Measurements from ENCODE around the gene UBXN10.

Gene UBXN10

DNA sequence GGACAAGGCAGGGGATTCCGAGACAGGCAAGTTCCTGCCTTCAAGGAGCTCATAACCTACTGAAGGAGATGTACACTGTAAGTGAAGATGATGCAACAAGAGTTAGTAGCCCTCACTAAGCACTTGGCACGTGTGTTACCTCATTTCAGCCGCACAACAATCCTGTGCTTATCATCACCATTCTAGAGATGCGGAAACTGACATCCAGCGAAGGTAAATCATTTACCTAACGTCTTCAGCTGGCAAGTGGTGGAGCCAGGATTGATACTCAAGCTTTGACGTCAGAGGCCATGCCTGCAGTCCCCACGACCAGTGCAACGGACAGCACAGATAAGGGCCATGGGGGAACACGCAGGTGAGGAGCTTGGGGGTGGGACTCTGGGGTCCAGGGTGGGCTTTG, 2.9 kb upstream of the UBXN10 start:
- DNase-seq (ENCODE audit: low spot score), result no peak

DNA sequence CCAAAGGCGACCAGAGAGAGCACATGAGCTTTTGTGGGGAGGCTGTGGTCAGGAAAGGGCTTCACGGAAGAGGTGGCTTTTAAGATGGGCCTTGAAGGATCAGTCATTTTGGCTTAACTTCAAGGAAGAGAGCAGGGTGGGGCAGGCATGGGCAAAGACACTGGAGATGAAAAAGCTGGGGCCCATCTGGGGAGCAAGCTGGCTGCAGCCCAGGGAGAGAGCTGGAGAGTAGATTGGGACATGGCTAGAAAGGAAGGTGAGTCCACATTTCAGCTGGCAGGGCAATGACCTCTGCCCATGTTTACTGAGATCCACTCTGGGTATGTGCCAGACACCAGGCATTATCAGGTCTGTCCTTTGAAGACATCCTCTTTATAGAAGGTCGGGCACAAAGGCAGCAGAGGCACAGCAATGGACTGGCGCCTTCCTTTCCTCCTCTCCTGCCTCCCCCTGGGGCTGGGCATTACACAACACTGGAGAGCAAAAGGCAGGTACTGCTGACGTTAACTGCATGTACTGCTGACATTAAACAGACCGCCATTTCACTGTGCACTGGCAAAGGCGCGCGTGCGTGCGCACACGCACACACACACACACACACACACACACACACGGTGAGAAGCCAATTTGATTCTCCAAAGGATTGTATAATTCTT, 2.2 kb upstream of the UBXN10 start:
- peak; percentile 47 for DNase-seq (ENCODE audit: low spot score)

DNA sequence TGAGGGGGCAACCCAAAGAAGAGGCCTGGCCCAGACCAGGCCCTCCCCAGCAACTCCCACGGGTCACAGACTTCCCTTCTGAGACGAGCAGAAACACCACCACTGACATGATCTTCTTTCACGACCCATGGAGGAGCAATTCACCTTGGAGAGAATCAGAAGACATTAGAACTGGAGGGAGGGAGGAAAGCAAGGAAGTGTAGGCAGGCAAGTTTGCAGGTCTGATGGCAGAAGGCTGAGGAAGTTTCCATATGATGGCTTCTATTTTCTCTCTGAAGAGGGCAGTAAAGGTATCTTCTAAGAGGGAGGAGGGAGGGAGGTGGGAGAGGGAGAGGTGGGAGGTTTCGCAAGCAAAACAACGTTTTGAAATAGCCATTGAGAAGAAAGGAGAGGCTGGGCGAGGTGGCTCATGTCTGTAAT, 1.4 kb upstream of the UBXN10 start:
- peak; percentile 50 for DNase-seq (ENCODE audit: low spot score)

DNA sequence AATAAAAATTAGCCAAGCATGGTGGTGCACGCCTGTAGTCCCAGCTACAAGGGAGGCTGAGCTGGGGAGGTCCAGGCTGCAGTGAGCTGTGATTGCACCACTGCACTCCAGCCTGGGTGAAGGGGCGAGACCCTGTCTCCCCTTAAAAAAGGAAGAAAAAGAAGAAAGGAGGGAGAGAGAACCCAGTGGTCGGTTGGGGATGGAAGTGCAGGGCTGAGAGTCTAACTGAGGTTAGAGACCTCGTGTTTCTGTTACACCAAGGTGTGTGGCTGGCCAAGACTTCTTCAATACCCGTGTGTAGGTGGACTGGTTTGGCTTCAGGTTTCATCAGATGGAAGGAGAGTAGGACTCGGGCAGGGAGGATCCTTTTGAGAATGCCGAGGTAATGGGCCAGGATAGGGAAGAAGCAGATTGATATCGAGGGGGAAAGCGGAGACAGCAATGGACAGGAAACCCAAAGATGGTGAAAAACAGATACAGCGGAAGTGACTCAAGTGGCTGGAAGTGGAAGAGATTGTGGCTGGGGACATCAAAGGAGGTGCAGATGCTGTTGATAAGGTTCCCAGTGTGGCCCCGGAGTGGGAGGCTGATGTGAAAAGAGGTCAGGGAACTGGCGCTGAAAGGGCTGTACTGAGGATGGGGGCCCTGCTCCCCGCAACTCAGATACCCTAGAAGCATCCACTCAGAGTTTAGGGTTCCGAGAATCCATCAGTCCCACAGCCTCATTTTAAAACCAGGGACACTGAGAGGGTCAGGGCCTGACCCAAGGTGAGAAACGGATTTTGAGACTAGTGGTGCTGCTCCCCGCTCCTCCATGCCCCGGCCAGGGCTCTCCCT, 681 bp upstream of the UBXN10 start:
- DNase-seq (ENCODE audit: low spot score), result no peak

DNA sequence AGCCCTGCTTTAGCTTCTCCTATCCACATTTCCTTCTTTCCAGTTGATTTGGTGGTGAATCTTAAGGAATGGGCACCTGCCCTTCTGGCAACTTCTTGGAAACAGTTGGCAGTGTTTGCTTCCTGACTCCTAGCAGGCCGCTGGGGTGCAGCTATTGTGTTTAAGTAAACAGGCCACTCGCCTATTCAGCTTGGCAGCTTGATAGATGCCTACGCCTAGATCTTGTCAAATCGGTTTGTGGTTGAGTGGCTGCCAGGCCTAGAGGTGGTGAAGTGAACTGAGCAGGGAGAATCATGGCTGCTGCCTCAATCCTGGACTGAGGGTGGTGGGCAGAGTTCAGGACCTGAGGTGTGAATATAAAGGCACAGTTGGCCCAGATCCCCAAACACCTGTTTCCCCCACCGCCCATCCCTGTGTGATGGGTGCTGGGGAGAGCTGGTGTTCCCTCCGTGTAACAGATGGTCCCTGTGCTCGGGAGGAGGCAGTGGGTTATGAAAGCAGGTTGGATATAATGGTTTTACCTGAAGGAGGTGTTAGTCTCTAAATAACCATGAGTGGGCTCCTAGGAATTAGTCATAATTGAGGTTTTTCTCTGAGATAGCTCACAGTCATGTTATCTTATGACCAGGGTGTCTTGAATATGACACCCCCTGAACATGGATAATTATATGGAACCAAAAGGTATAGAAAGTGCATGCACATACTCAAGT, 1.4 kb downstream of the UBXN10 start:
- peak; percentile 77 for DNase-seq (ENCODE audit: low spot score)

DNA sequence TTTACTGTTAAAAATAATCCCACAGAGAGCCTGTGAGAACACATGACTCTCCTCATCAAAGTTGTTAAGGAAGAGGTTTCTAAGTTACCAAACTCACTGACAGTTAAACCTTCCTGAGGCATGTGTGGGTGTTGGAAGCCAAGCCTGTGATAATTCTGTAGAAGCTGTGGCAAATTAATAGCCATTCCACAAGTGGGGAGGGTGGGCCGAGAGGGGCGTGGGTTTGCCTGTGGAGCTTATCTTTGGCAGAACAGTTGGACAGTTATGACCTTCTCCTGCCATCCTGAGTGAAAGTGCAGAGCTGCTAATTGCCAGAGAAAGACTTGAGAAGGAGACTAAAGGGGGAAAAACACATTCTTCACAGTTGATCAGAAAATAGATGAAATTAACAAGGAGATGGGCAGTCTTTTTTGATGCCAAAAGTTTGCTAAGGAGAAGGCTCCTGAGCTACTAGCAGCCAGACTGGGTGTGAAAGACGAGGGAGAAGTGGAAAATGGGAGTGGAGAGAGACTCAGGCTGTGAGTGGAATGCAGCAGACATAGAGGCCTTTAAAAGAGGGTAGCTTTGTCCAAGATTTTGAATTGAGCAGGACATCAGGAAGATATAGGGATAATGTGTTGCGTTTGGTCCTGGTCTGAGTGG, 2.0 kb downstream of the UBXN10 start:
- no peak for DNase-seq (ENCODE audit: low spot score)

DNA sequence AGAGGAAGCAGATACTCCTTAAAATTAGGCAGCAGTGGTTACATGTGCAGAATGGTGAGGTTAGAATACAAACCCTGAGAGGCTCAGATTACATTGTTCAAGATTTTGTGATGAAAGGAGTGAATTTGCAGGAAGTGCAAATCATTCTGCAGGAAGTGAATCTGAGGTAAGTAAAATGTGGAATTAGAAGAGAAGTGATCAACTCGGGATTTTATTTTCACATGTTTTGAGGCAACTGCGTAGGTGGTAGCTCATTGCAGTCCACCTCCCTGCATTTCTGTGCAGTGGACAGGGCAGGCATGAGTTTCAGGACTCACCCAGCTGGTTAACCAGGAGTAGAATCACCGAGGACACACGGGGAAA, 2.5 kb downstream of the UBXN10 start:
- no peak for DNase-seq (ENCODE audit: low spot score)

DNA sequence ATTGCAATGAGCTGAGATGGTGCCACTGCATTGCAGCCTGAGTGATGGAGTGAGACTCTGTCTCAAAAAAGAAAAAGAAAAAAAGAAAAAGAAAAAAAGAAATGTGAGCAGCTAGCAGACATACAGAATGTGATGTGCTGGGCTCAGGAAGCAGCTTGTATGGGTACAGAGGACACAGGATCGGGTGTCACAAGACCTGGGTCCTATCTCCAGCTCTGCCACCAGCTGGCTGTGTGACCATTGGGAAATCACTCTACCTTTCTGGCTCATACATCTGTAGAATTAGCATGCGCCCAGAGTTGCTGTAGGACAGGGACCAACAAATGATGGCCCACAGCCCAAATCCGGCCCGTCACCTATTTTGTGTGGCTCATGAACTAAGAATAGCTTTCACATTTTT, 3.8 kb downstream of the UBXN10 start:
- DNase-seq (ENCODE audit: low spot score), result no peak

DNA sequence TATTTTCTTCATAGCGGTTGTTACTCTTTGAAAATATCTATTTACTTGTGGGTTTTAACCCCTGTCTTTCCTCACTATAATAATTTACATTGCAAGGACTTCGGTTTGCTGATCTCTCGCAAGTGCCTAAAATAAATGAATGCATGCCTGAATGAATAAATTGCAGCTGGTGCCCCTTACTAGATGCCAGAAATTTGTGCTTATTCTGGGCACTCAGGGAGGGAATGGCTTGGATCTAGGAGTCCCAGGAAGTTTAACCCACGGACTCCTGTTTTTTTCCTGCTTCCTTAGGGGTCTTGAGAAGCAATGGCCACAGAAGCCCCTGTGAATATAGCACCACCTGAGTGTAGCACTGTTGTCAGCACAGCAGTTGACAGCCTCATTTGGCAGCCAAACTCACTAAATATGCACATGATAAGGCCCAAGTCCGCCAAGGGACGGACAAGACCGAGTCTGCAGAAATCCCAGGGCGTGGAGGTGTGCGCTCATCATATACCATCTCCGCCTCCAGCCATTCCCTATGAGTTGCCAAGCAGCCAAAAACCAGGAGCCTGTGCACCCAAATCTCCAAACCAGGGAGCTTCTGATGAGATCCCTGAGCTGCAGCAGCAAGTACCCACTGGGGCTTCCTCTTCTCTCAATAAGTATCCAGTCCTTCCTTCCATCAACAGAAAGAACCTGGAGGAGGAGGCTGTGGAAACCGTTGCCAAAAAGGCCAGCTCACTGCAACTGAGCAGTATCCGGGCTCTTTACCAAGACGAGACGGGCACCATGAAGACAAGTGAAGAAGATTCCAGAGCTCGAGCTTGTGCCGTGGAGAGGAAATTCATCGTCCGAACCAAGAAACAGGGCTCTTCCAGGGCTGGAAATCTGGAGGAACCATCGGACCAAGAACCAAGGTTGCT, 4.6 kb downstream of the UBXN10 start:
- no peak for DNase-seq (ENCODE audit: low spot score)

DNA sequence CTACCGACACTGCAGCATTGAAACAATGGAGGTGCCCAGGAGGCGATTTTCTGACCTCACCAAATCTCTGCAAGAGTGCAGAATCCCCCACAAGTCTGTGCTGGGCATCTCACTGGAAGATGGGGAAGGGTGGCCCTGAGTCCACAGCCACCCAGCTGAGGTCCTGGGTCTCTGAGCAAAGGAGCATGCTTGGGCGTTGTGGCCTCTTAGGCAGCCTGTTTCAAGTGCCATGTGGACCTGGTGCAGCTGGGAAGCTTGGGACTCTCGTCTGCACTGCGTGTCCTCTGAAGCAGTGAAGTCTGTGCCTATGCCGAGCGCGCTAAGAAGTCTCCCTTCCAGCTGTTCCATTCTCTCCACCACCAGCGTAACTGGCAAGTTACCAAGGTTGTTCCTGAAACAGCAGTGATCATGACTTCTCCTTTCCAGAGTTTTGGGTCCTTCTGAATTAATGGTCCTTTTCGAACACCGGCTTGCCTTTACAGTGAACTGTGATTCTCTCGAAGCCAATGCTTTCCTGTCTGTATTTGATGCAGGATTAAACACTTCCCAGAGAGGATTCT, 5.5 kb downstream of the UBXN10 start:
- no peak for DNase-seq (ENCODE audit: low spot score)

DNA sequence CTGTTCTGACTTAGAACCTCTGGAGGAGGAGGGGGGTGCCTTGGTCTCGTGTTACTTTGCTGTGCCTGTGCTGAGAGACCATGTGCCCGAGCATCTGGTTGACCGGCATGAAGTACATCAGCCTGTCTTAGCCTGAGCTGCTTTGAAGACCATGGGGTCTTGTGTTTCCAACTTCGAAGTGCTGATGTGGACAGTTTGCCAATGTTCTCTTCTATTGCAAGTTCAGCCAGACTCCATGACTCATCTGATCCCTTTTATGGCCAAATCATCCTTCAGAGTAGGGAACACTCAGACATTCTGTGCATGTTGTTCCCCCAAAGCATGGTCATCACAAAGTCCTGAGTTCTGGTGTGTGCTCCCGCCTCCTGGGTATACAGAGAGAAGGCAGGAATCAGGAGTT, 6.5 kb downstream of the UBXN10 start:
- DNase-seq (ENCODE audit: low spot score), result no peak

DNA sequence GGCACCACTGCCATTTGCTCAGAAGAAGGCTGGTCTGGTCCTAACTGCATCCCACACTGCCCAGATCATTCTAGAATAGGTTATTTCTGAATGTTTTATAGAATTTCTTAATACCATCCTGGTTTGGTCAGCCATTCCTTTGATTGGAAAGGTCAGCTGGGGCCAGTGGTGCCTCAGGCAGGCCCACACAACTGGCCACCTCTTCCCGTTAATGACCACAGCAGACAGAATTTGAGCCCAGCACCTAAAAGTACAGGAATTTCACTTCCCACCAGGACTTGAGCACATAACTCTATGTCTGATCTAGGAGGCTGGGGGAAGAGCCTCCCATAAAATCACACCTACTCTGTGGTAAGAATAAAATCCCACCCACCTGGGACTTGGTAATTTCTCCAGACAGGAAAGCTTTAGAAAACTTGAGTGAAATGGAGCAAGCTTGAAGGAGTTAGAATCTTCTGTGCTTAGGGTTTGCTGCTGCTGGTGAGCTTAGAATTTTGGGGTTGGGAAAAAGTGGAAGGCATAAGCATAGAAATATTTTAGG, 7.0 kb downstream of the UBXN10 start:
- peak; percentile 67 for DNase-seq (ENCODE audit: low spot score)

DNA sequence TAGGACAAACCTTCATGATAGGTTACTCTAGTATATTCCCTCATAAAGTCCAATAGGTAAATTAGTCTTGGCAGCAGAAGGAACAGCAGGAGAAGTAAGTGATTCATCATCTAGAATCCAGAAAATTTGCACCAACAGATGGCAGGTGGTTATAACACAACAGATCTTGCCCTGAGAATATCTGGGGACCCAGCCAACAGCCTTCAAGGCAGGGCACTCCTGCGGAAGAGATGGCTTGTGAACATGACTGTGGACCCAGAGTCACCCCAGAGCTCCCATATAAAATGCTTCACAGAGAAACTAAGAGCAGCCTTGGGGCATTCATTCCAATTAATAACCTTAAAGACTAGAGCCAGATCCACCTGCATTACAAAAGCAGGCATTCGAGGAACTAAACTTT, 8.3 kb downstream of the UBXN10 start:
- DNase-seq (ENCODE audit: low spot score), result no peak

DNA sequence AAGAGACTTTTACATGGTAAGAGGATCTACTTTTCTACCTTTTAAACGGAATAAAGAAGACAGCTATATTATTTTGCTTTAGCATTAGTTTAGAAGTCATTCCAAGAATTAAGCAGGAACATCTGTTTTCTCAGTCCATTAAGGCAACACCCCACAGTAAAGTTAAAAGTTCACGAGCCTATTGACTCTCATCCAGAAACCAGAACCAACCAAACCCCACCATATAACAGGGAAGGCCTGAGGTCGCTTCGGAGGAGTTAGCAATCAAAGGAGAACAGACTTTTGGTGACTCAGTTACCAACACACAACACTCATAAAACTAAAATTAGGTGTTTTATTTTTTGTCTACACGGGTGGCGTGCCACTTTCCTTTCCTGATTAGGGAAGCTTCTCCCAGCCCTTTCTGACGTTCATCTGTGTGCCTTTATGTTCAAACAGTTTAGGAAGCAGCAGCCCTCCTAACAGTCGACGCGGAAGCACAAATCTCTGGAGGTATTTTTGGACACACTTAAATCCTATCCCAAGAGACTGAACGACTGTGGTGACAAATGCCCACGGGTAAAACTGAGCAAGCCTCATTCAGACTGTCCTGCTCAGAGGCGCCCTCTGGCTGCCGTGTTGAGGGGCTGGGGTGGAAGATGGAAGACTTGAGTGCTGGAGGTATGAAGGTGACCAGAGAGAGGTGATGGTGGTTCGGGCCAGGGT, 9.0 kb downstream of the UBXN10 start:
- no peak for DNase-seq (ENCODE audit: low spot score)

DNA sequence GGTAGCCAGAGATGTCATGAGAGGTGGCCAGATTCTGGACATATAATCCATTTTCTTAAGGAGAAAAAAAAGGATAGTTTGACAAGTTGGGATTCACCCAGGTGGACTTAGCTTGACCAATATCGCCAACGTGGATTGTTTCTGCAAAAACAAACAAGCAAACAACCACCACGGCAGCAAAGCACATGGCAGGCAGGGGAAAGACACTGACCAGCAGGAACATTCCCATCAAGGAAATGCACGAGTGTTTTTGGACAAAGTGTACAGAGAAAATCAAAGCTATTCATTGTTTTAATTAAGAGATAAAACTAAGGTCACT, 9.5 kb downstream of the UBXN10 start:
- no peak for DNase-seq (ENCODE audit: low spot score)

DNA sequence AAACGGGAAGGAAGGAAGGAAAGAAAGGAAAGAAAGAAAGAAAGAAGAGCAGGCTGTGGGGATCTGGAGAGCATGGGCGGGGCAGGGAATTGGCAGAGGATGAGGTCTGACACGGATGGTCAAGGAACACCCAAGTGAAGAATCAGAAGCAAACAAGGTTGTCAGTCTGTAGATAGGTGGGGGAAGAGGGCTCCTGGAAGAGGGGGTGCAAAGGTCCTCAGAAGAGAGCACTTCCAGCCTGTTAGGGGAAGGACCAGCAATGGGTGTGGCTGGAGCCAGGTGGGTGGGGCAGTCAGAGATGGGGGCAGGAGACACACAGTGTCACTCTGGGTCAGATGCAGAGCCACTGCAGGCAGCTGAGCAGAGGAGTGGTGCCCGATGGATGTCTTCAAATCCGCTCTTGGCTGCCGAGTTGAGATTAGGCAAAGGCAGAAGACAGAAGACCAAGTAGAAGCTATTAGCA, 11.5 kb downstream of the UBXN10 start:
- no peak for DNase-seq (ENCODE audit: low spot score)

DNA sequence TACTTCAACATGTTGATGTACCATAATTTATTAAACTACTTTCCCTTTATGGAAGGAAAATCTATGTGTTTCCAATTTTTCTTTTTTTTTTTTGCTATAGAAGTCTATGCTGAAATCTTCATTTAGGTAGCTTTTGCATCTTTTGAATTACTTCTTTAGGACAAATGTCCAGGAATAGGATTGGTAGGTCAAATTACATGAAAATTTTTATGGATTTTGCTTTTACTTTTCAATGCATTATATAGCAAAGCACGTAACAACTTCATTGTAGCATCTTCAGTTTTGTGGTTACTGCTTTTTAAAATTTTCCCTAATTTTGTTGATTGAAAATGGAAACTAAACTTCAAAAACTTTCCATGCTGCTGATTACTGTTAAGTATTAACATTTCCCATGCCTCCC, 12.4 kb downstream of the UBXN10 start:
- DNase-seq (ENCODE audit: low spot score), result no peak

DNA sequence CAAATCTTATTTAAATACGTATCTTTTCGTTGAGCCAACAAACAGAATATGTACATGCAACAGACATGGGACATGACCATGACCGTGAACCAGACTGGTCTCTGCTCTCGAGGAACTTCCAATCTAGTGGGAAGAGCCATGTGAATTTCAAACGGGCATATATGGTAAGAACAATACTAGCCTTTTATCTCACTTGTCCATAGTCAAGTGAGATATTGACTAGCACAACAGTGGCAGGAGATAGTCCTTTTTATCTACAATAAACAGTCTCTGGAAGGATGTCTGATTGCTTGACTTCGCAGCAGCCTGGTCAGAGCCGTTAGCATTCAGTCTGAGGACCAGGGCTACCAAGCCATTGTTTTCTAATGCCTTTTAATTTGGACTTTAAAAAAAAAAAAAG, 13.0 kb downstream of the UBXN10 start:
- no peak for DNase-seq (ENCODE audit: low spot score)

DNA sequence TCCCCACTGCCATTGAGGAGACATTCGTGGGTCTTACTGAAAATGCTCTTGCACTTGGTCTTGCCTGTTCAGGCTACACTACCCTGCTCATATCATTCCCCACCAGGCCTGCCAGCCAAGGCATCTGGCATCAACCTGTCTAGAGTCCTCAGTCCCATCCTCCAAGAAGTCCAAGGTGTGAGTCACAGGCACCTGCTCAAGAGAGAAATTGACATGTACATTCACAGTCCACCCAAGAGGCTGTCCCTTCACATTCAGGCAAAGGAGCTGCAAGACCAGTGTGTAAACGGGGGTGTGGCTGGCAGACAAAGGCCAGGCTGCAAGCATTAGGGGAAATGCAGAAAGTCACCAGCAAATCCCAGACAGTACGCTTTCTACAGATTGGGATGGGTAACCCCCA, 13.5 kb downstream of the UBXN10 start:
- DNase-seq (ENCODE audit: low spot score), result no peak

DNA sequence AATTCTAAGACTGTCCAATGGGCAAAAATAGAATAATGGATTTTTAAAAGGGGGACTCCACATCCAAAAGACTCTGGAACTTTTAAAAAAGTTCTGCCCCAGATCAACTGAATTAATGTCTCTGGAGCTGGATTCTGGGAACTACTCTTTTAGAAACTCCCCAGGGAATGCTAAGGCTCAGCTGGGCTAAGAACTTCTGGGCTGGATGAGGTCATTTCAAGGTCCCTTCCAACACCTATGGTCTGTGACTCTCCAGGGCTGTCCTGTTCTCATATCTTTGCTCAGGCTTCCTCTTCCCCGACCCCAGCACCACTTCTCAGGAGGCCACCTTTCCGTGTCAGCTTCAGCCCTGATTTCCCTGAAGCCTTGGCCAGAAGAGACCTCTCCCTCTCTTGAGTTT, 13.9 kb downstream of the UBXN10 start:
- DNase-seq (ENCODE audit: low spot score), result no peak
